ENCODE results near the gene VWCE. TPM values are rescaled to one million over a fixed set of nuclear protein-coding genes. Genes with fewer than 3 reads are reported as not detected.

The VWCE gene
- total RNA-seq, 1 donor from 2014 or later = 8.8 TPM

DNA sequence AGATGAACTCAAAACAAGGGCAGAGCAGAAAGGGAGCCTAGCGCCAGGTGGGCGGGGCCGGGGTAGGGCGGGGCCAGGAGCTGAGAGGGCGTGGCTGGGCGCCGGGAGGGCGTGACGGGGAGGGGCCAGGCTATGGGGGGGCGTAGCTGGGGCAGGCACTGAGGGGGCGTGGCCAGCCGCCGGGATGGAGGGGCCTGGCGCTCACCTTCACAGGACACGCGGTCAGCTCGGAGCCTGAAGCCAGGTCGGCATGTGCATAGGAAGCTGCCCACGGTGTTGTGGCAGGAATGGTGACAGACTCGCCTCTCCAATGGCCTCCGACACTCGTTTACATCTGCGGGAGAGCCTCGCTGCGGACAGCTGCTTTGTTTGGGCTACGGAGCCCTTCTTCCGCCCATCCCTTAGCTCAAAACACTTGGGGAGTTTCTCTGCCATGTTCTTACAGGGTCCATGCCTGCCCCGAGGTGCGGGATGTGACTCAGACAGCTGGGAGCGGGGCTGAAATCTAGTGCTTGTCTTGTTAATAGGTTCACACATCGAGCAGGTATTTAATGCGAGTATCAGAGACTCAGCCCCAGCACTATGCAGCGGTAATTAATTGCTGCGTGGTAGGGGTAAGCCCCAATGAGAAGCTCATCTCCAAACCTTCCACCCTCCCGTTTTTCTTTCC lies 13.4 kb downstream of the VWCE start:
- DNase-seq = peak; percentile 77

GRCh38 chr11:61280883-61281580 lies 14.1 kb downstream of the VWCE start:
- DNase-seq = no peak

DNA sequence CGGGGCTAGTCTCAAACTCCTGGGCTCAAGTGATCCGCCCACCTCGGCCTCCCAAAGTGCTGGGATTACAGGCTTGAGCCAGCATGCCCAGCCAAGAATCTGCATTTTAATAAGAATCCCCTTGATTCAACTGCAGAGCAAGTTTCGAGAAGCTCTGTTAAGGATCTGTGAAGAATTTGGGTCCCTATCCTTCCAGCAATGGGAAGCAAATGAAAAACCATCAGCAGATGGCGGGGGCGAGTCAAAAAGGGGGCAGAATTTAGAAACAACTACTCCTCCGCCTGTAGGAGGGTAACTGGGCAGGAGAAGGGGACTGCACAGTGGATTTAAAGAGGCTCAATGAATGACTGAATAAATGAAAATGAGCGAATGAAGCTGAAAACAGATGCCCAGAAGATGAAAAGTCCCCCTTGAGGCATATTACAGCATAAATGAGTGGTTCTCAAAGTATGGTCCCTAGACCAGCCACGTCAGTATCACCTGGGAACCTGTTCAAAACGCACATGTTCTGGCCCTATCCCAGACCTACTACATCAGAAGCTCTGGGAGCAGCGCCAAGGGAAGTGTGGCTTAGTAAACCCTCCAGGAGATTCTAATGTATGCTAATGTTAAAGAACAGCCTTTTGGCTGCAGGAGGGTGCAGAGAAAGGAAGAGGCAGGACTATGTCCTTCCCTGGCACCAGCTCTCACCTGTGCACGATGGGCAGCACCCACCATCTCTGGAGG lies 15.0 kb downstream of the VWCE start:
- no peak for DNase-seq

DNA sequence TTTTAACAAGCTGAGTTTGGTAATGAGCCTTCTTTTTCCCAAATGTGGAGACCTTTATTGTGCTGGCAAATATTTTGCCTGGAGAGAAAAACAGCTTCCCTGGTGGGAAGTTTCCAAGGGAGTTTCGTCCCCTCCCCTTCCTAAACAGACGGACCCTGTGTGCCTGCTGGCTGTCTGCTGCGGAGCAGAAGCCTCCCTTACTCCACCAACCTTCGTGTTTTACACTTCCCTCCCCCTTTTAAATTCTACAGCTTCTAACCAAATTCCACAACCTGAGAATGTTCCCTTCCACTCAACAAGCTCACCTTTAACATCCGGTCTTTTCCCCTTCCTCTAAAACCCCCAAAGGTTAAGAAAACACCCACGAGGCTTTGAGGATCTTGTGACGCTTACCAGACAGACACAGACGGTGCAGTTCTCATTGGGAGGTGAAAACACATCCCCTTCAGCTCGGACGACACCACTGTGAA lies 17.1 kb downstream of the VWCE start:
- no peak for DNase-seq

DNA sequence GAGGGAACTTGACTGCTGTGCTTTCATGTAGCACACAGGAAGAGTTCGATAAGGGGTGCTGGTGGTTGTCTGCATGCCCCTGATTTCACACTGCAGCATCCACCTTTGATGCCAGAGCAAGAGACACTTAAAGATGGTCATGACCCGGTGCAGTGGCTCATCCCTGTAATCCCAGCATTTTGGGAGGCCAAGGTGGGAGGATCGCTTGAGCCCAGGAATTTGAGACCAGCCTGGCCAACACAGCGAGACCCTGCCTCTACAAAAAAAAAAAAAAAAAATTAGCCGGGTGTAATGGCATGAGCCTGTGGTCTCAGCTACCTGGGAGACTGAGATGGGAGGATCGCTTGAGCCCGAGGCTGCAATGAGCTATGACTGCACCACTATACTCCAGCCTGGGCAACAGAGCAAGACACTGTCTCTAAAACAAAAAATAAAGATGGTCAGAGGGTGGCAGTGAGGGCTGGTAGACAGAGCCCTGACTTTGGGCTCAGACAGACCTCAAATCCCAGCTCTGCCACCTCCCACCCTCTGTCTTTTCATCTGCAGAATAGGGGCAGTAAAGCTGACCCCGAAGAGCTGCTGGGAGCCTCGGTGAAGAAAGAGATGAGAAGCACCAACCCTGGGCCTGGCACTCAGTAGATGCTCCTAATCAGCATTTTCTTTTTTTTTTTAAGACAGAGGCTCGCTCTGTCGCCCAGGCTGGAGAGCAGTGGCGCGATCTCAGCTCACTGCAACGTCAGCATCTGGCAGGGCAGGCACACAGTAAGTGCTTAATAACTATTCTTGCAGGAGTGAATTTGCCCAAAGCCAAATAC lies 17.7 kb downstream of the VWCE start:
- no peak for DNase-seq

GRCh38 chr11:61275191-61275590 lies 19.9 kb downstream of the VWCE start:
- no peak for DNase-seq

DNA sequence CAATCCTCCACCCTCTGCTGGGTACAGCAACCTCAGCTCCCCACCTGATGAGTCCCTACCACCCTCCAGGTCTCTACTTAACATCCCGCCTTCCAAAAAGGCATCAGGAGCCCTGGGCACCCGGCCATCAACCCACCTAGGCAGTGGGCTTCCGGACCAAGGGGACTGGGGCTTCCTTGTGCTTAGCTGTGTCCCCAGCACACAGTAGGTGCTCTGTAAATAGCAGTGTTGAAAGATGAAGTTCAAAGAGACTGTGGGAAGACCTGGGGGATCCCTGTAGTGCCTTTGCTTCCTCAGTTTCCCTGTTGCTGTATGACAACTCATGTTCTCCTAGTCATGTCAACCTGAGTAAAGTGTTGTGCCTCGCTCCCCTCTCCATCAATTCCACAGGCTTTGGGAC lies 21.0 kb downstream of the VWCE start:
- no peak for DNase-seq

DNA sequence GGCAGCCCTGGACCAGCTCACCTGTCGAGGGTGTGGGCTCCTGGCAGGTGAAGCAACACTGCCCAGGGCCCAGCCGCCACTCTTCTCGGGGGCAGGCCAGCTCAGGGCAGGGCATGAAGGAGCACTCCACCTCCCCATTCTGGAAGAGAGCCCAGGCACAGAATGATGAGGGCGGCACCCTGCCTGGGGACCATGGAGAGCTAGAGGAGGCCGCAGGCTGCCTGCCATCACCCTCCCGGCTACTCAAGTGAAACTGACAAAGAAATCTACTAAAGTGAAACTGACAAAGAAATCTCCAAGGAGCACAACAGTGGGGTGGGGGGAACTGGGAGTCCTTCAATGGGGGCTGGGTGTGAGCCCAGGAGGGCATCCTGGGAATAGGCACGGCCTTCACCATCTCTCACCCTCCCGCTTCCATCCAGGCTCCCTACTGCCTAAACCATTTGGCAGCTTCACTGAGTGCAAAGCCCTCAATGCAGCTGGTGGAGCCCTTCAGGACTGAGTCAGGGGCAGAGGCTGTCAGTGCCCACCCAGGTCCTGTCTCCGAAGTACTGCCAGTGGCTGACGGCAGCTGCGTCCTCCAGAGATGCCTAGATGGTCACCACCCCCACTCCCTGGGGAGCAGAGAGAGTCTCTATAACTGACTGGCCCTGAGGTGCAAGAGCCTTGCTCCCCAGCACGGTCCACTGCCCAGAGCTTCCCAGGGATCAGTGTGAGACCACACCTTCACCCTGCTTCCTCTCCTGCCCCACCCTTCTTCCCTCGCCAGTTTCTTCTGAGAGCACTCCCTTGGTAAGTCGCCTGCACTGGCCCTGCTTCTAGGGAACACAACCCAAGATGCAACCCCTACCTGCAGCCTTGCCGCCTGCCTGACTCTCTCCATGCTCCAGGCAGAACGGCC lies 21.7 kb downstream of the VWCE start:
- DNase-seq = no peak

DNA sequence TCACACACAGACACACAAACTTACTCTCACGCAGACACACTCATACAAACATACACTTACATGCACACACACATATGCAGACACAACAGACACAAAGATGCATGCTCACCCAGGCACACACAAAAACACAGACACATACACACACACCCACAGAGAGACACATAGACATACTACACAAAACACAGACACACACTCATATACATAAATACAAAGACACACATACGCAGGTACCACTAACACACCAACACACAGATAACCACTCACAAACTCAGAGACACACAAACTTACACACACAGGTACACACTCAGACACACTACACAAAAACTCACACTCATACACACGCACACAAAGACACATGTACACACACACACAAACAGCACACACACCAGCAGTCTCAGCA lies 22.4 kb downstream of the VWCE start:
- DNase-seq = no peak

GRCh38 chr11:61270354-61271076 lies 24.6 kb downstream of the VWCE start:
- DNase-seq = peak; percentile 45

DNA sequence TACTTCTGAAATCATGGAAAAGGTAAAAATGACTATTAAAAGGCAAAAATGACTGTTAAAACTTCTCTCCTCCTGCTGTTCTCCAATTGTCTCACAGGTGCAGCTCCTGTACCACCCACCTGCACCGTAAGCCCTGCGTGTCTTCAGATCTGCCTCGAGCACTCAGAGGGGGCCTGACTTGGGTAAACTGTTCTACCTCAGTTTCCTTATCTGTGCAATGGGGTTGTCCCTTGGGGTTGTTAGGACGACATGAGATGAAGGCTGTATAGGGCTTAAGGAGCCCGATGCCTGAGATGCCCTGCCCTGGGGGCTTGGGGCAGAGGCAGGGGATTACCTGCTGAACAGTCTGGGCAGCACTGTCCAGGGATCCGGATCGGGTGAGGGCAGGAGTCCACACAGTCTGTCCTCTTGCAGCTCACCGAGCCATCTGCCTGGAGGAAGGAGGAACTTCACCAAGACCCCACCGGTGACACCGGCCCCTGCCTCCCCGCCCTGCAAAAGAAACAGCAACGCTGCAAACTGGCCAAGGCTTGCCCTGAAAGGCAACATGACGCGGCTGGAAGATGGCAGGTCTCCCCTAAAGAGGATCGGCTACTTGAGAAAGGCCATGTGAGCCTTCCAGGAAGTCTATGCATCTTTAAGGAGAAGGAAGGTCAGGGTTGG lies 26.4 kb downstream of the VWCE start:
- no peak for DNase-seq

DNA sequence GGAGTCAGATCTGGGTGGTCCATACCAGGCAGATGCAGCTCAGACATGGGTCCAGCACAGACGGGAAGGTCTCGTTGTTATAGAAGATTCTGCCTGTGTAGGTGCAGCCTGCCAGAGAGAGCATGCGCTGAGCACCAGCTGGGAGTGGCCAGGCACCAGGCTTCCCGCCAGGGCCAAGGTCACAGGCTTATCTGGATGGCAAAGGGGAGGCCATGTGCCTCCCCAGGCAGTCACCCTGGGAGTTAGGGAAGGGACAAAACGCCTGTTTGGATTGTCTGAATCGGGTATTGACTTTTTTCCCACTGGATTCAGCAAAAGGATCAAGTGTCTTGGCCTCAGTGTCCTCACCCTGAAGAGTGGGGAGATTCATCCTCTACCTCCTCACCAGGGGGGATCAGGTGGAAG lies 27.7 kb downstream of the VWCE start:
- DNase-seq = no peak

DNA sequence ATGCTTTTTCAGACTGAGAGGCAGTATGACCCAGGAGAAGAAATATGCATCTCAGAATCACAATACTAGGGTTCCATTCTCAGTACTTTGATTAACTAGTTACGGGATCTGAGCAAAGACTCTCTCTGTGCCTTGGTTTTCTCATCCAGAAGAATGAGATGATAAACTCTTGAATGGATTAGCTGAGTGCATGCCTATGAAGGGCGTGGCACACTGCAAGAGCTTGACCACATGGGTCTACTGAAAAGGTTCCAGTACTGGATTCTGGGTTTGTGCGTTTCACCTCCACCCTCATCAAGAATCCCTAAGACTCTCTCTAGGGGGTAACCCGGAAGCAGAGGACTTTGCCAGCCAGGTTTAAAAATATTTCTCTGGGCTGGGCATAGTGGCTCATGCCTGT lies 28.5 kb downstream of the VWCE start:
- no peak for DNase-seq

GRCh38 chr11:61265357-61265756 lies 29.8 kb downstream of the VWCE start:
- DNase-seq = no peak

DNA sequence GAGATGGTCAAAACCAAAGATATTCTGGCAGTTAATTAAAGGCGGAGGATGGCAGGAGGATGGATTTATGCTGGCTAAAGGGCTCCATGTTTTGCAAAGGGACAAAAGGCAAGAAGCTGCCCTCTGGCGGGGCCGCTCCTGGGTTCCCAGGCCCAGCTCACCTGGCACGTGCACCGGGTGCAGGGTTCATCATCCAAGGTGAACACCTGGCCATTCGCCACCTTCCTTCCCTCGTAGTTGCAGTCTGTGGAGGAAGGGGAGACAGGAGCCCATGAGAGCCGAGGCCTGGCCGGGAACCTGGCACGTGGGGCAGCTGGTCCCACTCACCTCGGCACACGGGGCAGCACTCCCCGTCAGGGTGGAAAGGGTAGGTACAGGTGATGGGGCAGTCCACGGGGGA lies 30.3 kb downstream of the VWCE start:
- no peak for DNase-seq

- no peak for DNase-seq
These were observed 30.7 kb downstream of the VWCE start for GRCh38 chr11:61264371-61264770.

DNA sequence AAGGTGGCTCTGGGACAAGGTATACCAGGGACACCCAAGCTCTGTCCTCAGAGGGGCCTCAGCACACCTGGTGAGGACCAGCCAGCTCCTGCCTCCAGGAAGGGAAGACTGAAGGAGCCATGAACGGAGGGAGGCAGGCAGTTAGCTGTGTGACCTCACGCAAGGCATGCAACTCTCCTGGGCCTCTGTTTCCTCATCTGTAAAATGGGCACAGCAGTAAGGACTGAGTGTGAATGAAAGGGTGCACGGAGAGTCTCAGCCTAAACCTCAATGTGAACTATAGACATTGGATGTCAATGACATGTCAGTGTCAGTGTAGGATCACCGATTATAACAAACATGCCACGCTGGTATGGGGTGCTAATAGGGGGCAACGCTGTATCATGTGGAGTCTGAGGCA lies 35.8 kb downstream of the VWCE start:
- DNase-seq = no peak

GRCh38 chr11:61258546-61258945 lies 36.6 kb downstream of the VWCE start:
- no peak for DNase-seq

GRCh38 chr11:61256710-61257482 lies 38.2 kb downstream of the VWCE start:
- no peak for DNase-seq
